ENCODE measurements around the gene TNFAIP3.

The TNFAIP3 gene

GRCh38 chr6:137845460-137845859 lies 21.6 kb upstream of the TNFAIP3 start:
- no peak for DNase-seq

DNA sequence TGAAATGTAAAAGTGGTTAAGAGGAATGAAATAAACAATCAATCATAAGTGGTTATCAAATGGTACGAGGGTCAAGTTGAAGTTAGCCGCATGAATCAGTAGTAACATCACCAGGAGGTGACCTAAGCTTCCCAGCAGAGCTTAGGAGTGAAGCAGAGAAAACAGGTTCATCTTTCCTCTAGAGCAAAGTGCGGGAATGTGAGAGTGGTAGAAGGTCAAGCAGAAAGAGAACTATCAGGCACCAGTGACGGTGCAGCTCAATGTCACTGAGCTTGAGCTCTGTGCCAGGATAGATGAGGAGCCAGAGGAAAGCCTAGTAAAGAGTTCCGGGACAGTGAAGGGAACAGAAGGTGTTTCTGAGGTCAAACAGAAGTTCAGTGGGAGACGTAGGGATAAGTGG lies 20.8 kb upstream of the TNFAIP3 start:
- no peak for DNase-seq

- DNase-seq: no peak
Measured at GRCh38 chr6:137846772-137847313, 20.2 kb upstream of the TNFAIP3 start.

DNA sequence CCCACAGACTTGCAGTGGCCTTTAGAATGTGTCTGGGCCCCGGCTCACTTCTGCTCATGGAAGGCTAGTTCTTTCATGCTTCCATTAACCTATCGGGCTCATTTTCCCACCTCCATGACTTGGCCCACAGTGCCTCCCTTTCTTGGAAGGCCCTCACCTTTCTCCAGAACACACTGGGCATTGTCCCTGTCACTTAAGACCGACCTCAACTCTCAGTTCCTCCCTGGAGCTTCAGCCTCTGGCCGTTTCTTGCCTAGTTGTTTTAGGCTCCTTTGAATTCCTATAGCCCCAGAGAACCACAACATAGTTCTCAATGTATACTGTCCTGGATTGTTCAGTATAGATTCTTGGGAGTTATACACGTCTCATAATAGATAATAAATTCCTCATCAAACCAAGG lies 19.3 kb upstream of the TNFAIP3 start:
- no peak for DNase-seq

GRCh38 chr6:137848672-137849071 lies 18.4 kb upstream of the TNFAIP3 start:
- DNase-seq: no peak

DNA sequence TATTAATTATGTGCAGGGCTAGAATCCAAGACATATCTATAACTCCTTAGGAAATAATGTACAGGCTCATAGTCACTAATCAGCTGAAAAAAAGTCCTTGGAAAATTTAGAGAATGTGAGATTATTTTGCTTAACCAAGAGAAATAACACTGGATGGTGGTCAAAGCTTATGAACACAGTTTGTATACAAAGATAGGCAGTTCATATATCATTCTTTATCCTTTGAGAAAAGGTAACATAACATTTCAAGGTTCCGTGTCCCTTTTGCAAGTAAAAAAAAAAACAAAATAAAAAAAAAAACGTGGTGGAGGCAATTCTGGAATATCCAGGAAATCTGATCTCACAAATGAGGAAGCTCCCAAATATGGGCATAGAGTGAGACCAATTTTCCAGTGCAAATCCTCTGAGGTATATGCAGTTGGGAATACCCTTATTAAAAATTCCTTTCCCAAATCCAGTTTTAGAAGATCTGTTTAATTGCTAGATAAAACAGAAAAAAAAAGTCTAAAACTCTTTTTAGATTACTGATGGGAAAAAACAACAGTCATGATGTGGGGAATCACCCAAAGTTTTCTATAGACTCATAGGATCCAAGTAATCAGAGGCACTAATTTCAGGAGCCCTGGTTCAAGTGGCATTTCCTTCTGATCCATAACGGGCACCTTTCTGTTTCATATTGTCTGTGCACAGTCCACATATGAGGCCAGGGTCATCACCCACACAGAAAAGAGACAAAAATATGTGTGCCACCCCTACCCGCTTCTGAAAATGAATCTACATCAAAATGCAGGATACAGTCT lies 17.7 kb upstream of the TNFAIP3 start:
- DNase-seq: no peak

DNA sequence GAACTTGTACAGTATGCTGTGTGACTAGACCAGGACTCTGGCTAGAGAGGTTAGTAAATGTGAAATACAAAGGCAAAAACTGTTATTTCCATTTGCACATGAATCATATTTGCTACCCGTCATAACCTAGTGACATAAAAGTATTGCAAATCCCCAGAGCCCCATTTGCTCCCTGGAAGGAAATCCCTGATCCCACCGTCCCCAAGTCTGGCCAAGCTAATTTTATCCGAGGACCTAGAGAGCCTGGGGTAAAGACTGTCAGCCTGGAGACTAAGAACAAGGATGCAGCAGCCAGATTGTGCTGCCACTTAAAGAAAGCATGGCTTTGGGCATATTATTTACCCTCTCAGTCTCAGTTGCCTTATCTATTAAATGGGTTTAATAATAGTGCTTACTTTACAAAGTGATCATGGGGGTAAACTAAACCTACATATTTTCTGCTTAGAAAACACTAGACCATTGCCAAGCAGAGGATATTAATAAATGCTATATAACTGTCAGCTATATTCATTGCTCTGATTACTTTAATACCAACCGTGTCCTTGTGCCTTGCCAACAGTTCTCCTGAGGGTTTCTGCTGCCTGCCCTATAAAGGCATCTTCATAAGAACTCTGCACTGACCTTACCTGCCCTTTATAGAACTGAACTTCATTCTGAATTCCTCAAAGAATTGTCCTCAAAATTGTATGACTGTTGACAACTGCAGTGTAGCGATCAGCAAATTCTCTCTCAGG lies 16.9 kb upstream of the TNFAIP3 start:
- no peak for DNase-seq

DNA sequence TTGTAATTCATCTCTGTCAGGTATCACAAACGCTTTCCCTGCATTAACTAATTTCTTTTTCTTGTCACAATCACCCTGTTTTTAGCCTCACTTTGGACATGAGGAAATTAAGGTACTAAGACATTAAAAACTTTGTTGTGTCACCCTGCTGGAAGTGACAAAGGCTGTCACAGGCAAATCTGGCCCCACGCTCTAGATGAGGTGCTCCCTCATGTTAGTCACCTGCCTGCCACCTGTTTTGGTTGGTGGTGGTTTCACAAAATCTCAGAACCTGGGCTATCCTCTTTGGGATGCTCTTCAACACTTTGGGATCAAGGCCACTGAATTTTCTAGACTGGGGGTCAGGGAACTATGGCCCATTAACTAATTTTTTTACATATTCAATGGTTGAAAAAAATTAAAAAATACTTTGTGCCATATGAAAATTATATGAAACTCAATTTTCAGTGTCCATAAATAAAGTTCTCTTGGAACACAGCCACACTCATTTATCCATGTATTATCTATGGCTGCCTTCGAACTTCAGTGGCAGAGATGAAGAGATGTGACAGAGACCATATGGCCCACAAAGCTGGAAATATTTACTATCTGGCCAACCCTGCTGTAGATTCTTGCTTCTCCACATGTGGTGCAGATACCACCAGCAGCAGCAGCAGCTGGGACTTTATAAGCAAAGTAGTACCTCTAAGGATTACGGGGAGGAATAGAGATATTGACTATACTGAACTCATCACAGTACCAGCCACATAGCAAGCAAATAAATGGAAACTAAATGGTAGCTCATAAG lies 16.1 kb upstream of the TNFAIP3 start:
- DNase-seq: no peak

- DNase-seq: no peak
Measured at GRCh38 chr6:137851669-137852068, 15.4 kb upstream of the TNFAIP3 start.

GRCh38 chr6:137852346-137852745 lies 14.7 kb upstream of the TNFAIP3 start:
- no peak for DNase-seq

- DNase-seq: no peak
Measured at GRCh38 chr6:137852811-137853210, 14.2 kb upstream of the TNFAIP3 start.

DNA sequence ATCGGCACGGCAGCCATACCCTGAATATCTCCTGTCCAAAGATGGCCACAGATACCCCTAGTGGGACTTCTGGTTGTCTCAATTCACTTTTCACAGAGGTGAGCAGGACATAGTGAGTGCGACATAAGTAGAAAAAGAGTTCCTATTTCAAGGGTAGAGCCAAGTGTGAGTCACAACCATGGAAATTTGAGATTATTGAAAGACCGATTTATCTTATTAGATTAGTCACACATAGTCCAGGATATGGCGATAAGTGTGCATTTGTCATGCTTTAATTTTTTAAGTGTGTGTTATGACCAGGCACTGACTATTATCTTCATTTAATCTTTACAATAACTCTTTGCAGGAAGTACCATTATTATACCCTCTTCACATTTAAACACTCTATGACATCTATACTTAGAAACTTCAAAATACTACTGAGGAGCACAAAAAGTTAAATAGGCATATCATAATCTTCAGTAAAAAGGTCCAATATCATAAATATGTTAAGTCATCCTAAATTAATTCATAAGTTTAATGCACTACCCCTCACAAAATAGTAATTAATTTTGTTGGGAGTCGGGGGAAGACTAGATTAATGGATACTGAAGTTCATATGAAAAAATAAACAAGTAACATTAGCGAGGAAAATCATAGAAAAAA lies 13.4 kb upstream of the TNFAIP3 start:
- no peak for DNase-seq

- DNase-seq: no peak
Measured at GRCh38 chr6:137856138-137856898, 10.7 kb upstream of the TNFAIP3 start.

DNA sequence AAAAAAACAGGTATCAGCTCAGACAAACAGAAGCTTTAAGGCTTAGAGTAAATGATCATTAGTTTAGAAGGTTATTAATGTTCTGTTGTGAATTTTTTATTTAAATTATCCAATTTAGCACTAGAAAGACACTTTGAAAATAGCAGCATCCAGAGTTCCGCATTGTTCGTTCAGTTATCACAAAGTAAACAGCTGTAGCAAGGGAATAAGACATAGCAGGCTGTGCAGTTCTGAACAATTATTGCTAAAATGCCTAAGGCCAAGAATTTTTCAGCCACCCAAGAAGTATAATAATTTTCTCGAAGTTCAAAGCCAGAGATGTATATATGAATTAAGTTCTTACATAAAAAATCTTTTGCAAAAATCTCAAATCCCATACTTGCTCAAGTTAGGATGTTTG lies 8.0 kb upstream of the TNFAIP3 start:
- no peak for DNase-seq

- DNase-seq: no peak
Measured at GRCh38 chr6:137860394-137861005, 6.6 kb upstream of the TNFAIP3 start.

- no peak for DNase-seq
Measured at GRCh38 chr6:137861550-137862337, 5.3 kb upstream of the TNFAIP3 start.

GRCh38 chr6:137862419-137863090 lies 4.5 kb upstream of the TNFAIP3 start:
- DNase-seq: no peak

DNA sequence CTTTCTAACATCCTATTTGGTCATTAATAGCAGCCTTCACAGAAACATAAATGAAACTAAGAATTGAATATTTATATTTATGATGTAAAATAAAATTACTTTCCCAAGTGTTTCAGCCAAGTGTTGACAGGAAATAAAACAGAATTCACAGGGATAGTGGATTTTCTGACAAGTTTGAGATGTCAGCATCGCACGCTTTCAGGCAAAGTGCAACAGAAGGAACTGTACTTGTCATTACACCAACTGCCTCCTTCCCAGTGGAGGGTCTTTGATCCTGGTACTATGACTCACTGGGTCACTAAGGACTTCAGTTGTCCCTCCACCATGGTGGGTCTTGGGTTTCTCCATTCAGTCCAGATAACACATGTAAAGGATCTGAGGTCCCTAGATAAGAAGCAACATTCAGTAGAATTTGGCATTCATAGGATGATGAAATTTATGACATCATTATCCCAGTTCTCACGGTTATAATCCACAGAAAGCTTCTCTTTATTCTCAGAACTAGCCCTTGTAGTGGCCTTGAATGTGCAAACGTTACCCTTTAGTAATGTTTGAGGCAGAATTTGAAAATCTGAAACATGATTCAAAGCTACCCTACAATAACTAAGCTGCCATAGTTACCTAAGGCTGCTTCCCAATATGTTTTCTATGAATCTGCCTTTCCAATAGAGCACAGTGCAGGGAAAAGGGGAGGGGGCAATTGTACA lies 3.8 kb upstream of the TNFAIP3 start:
- no peak for DNase-seq

DNA sequence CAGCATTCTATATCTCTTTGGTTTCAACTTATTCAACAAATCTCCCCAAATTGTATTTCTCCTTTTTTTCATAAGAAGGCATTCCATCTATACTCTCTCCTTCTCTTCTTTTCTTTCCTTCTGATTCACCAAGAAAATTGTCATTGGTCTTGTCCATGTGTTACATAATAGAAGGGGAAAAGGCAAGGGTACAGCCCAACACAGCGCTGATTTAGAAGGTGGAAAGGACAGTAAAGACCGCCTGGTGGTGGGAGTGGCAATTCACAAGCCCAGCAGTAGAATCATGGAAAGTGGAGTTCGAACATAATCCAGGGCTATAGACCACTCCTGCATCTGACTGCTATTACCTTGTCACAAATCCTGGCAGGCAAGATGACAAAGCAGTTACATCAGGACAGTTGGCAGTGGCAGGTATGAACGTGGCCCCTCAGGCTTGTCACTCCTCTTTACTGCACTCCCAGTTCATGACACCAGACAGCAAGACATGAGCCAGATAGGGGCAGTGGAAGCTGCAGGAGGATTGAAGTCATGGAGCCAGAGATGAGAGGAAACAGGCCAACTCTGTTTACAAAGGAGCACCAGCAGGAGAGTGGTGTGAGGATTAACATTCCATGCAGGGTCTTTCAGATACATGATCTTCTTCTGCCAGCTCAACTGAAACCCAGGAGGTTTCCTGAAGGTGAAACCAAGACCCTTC lies 2.1 kb upstream of the TNFAIP3 start:
- DNase-seq: no peak

Data from NCI-H1436 treated with DMSO at 0.1 percent for 48 hours (cell line).